ENCODE data around the gene PRKG2.

DNA sequence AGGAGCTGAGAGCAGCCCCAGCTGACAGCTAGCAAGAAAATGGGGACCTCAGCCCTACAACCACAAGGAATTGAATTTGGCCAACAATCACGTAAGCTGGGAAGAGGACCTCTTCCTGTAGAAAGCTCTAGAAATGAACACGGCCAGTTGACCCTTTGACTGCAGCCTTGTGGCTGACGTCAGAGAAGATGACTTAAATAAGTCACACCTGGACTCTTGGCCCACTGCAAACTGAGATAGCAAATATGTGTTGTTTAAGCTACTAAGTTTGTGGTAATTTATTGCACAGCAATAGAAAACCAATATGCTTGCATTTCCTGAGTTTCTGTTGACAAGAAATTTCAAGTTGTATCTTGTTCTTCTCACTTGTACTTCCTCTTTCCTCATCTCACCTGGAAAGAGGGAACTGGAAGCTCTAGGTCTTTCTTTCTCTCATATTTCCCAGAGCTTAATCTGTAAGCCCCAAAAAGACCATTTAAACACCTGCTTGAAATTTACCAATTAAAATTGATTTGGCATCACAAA is 18.8 kb downstream of the PRKG2 start:
- TF ChIP-seq EZH2phosphoT487 (IDR thresholded peaks at IDR 0.05; ENCODE audit: borderline replicate concordance, low read depth), result no peak
- TF ChIP-seq, protein P1, sequence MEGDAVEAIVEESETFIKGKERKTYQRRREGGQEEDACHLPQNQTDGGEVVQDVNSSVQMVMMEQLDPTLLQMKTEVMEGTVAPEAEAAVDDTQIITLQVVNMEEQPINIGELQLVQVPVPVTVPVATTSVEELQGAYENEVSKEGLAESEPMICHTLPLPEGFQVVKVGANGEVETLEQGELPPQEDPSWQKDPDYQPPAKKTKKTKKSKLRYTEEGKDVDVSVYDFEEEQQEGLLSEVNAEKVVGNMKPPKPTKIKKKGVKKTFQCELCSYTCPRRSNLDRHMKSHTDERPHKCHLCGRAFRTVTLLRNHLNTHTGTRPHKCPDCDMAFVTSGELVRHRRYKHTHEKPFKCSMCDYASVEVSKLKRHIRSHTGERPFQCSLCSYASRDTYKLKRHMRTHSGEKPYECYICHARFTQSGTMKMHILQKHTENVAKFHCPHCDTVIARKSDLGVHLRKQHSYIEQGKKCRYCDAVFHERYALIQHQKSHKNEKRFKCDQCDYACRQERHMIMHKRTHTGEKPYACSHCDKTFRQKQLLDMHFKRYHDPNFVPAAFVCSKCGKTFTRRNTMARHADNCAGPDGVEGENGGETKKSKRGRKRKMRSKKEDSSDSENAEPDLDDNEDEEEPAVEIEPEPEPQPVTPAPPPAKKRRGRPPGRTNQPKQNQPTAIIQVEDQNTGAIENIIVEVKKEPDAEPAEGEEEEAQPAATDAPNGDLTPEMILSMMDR (IDR thresholded peaks at IDR 0.05), result no peak
- TF ChIP-seq TCF12 (IDR thresholded peaks at IDR 0.05), result no peak
- no peak for TF ChIP-seq USF1 (IDR thresholded peaks at IDR 0.05; ENCODE audit: borderline replicate concordance, low read depth)
- TF ChIP-seq MXI1 (IDR thresholded peaks at IDR 0.05; ENCODE audit: low read depth, low read length), result no peak
- TF ChIP-seq POLR2AphosphoS5 (IDR thresholded peaks at IDR 0.05; ENCODE audit: low read depth, low read length), result no peak
- TF ChIP-seq, protein P2, sequence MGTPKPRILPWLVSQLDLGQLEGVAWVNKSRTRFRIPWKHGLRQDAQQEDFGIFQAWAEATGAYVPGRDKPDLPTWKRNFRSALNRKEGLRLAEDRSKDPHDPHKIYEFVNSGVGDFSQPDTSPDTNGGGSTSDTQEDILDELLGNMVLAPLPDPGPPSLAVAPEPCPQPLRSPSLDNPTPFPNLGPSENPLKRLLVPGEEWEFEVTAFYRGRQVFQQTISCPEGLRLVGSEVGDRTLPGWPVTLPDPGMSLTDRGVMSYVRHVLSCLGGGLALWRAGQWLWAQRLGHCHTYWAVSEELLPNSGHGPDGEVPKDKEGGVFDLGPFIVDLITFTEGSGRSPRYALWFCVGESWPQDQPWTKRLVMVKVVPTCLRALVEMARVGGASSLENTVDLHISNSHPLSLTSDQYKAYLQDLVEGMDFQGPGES (IDR thresholded peaks at IDR 0.05; ENCODE audit: low read depth, low read length), result no peak
- TF ChIP-seq FOXM1 (IDR thresholded peaks at IDR 0.05; ENCODE audit: low read depth), result no peak
- TF ChIP-seq REST (IDR thresholded peaks at IDR 0.05; ENCODE audit: low read depth, low read length), result no peak
- TF ChIP-seq FOSL2 (IDR thresholded peaks at IDR 0.05; ENCODE audit: borderline replicate concordance, low read depth), result no peak
- no peak for TF ChIP-seq RCOR1 (IDR thresholded peaks at IDR 0.05; ENCODE audit: low read length)
- no peak for TF ChIP-seq JUND (IDR thresholded peaks at IDR 0.05)
- TF ChIP-seq GATA2 (CRISPR knock-in tag; IDR thresholded peaks at IDR 0.05), result no peak
